ENCODE results near the gene GPN2.

GPN2 gene

DNA sequence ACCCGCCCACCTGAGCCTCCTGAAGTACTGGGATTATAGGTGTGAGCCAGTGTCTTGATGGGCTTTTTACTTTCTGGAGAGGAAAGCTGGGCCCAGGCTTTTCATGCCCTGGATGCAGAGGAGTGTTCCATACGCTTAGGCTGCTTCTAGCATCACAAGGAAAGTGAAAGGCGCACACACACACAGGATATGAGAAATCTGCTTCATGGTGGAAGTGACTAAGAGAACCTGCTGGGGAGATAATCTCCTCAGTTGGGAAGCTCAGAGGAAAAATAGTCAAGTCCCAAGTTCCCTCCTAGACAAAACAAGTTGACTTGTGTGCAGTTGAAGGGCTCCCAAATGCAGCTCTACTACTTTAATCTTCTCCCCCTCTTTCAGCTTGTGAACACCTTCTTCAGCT, 33.6 kb upstream of the GPN2 start:
- Histone ChIP-seq H3K27me3 (replicated peaks) (no peaks in the 10 kb centered on the region), H3K36me3 (replicated peaks) (peaks cover 34% of the 10 kb centered on the region), H3K27ac (peak overlapping the region; percentile 32), H3K4me3 (ENCODE audit: low read depth, low read length) (no peak overlapping the region)
- DNase-seq, result peak; percentile 70
- TF ChIP-seq, protein P1, sequence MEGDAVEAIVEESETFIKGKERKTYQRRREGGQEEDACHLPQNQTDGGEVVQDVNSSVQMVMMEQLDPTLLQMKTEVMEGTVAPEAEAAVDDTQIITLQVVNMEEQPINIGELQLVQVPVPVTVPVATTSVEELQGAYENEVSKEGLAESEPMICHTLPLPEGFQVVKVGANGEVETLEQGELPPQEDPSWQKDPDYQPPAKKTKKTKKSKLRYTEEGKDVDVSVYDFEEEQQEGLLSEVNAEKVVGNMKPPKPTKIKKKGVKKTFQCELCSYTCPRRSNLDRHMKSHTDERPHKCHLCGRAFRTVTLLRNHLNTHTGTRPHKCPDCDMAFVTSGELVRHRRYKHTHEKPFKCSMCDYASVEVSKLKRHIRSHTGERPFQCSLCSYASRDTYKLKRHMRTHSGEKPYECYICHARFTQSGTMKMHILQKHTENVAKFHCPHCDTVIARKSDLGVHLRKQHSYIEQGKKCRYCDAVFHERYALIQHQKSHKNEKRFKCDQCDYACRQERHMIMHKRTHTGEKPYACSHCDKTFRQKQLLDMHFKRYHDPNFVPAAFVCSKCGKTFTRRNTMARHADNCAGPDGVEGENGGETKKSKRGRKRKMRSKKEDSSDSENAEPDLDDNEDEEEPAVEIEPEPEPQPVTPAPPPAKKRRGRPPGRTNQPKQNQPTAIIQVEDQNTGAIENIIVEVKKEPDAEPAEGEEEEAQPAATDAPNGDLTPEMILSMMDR (IDR thresholded peaks at IDR 0.05; ENCODE audit: low read depth, low read length, missing control alignments), result no peak
- in situ Hi-C loops (cut with HindIII; ENCODE audit: low pct_ligation_motif_present, low sequenced_read_pairs), result no loop called here

DNA sequence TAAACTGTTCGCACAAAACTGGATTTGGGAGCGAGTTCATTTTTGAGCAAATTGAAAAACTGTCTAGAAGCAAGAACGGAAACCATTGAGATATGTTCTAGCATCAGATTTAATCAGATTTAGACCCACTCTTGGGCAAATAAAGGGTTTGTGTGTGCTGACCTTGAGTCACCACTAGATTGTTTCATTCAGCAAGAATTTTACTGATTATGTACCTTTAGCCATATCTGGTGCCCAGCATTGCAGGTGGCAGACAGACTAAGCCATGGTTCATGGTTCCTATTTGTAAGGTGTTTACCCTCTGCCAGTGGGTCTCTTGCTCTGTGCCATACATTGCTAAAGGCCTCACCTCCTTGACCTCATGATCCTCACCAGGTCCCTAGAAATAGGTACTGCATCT, 32.8 kb upstream of the GPN2 start:
- TF ChIP-seq, protein P1 (IDR thresholded peaks at IDR 0.05; ENCODE audit: low read depth, low read length, missing control alignments), result no peak
- Histone ChIP-seq H3K27ac (no peak overlapping the region), H3K36me3 (replicated peaks) (peaks cover 29% of the 10 kb centered on the region), H3K4me3 (ENCODE audit: low read depth, low read length) (peak overlapping the region; percentile 88), H3K27me3 (replicated peaks) (no peaks in the 10 kb centered on the region)
- in situ Hi-C loops (cut with HindIII; ENCODE audit: low pct_ligation_motif_present, low sequenced_read_pairs), result no loop called here
- no peak for DNase-seq

DNA sequence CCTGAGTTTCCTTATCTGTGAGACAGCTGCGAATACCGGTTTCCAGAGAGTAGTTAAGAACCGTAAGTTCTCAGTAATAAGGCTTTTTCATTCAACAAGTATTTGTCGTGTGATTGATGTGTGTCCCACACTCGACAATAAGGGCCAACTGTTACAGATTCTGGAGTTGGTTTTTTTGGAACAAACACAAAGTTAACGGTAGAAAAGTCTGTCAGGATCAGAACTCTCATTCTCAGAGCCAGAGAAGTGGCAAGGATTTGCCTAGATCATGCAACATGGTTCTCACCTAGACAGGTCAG, 32.3 kb upstream of the GPN2 start:
- Histone ChIP-seq H3K36me3 (replicated peaks) (peaks cover 26% of the 10 kb centered on the region), H3K4me3 (ENCODE audit: low read depth, low read length) (peak overlapping the region; percentile 88), H3K27ac (peak overlapping the region; percentile 81), H3K27me3 (replicated peaks) (no peaks in the 10 kb centered on the region)
- in situ Hi-C loops (cut with HindIII; ENCODE audit: low pct_ligation_motif_present, low sequenced_read_pairs), result no loop called here
- TF ChIP-seq, protein P1 (IDR thresholded peaks at IDR 0.05; ENCODE audit: low read depth, low read length, missing control alignments), result no peak
- DNase-seq, result no peak

DNA sequence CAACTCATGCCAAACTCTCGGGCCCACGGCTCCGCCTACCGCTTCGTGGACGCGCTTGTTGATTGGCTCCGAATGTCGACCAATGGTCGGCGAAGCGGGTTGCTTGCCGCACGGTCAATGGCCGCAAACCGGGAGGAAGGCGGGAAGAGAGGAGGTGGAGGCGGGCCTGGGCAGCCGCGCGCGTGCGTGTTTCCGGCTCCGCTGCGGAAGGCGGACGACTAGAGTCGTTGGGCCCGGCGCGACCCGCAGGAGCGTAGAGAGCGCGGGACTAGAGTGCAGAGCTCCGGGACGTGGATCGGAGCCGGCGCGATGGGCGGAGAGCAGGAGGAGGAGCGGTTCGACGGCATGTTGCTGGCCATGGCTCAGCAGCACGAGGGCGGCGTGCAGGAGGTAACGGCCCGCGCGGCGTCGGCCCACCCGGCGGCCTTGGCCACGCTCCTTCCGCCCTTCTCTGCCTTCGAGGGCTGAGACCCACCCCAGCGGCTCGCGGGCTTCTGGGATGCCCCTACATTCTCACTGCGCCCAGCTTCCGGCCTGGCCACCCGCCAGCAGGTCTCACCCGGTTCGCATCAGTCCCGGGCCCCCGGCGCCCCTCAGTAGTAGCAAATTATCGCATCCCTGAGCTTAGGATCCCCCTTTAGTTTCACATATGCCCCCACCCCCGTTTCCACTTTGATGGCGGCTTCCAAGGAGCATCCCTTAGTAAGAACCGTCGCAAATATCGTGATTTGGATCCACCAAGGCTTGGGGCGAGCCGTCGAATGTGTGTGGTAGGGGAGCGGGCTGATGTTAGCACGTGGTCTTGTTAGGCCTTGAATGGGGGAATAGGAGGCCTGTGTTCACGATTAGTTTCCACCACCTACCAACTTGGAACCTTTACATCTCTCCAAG, 31.7 kb upstream of the GPN2 start, which contains the start of gene NUDC:
NUDC (plus strand) TSS at position 204 of the 891 bp plus-strand sequence; CDS start at position 310, 106 bp downstream.
- H3K36me3 ChIP-seq (replicated peaks), result peaks cover 23% of the 10 kb centered on the region
- TF ChIP-seq, protein P1 (IDR thresholded peaks at IDR 0.05; ENCODE audit: low read depth, low read length, missing control alignments), result no peak
- in situ Hi-C loops (cut with HindIII; ENCODE audit: low pct_ligation_motif_present, low sequenced_read_pairs), result no loop called here

DNA sequence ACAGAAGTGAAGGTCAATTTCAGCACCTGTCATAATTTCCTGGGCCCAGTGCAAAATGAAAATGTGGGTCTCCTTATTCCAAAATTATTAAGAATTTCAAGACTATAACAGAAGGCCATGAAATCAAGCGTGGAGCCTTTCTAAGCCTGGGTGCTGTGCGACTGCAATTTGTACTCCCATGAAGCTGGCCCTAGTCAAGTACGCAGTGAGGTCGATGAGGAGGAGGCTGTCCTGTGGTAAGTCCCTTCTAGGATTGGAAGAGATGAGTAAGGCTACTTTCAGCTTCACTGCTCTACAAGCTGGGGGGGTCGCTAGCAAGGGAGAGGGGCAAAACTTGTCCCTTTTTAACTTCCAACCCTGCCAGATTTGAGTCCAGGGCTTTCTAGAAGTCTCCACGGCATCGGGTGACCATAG, 31.1 kb upstream of the GPN2 start:
- Histone ChIP-seq H3K27ac (peak overlapping the region; percentile 56), H3K36me3 (replicated peaks) (peaks cover 17% of the 10 kb centered on the region), H3K27me3 (replicated peaks) (no peaks in the 10 kb centered on the region), H3K4me3 (ENCODE audit: low read depth, low read length) (peak overlapping the region; percentile 88)
- in situ Hi-C loops (cut with HindIII; ENCODE audit: low pct_ligation_motif_present, low sequenced_read_pairs), result no loop called here
- TF ChIP-seq, protein P1 (IDR thresholded peaks at IDR 0.05; ENCODE audit: low read depth, low read length, missing control alignments), result no peak
- DNase-seq, result no peak

More for the DNA sequence above, 31.7 kb upstream of the GPN2 start, which contains the start of gene NUDC:
- Histone ChIP-seq H3K27me3 (replicated peaks) (no peaks in the 10 kb centered on the region), H3K4me3 (ENCODE audit: low read depth, low read length) (peak within 1 kb of the TSS; percentile 88), H3K27ac (peak within 1 kb of the TSS; percentile 81)
- peak; percentile 98 for DNase-seq

Measured in brain microvascular endothelial cell (primary cell).